Activated naive CD8-positive, alpha-beta T cell treated with anti-CD3 and anti-CD28 coated beads, Interleukin-2, amount 10 ng/mL, durations not matched to agents 7 days and 5 days (primary cell): ENCODE results near the gene CDC45. TPM values are rescaled to one million over a fixed set of nuclear protein-coding genes. Genes with fewer than 3 reads are reported as not detected.
A peak's percentile ranks its signal among the peaks of the same experiment; 100 is the strongest.

ENCODE experiments used
- ATAC-seq: fragments of 150-1000 bp; cut with Tn5 transposase; one replicate; pipeline ENCODE4 v1.10.0; 2021; ENCODE audit warnings: low read depth, moderate library complexity
- POLR2A ChIA-PET: fragments of 350-600 bp; sonication (Branson Sonifier 250); formaldehyde crosslinking; loops from one replicate; lab custom pipeline; 2021; ENCODE audit warnings: antibody characterized with exemption; lab: Charles Lee
- DNase-seq: peaks from one replicate; pipeline ENCODE4 v3.0.0; 2021
- H3K27ac Mint-ChIP-seq: one replicate; pipeline ENCODE4 v1.8.0; 2022; ENCODE audit warnings: mild to moderate bottlenecking, mixed read lengths
- H3K27me3 Mint-ChIP-seq: one replicate; pipeline ENCODE4 v1.8.0; 2022; ENCODE audit warnings: mild to moderate bottlenecking, moderate library complexity, mixed read lengths
- H3K36me3 Mint-ChIP-seq: one replicate; pipeline ENCODE4 v1.8.0; 2021; ENCODE audit warnings: mild to moderate bottlenecking, mixed read lengths
- H3K4me1 Mint-ChIP-seq: one replicate; pipeline ENCODE4 v1.8.0; 2021; ENCODE audit warnings: mixed read lengths
- H3K4me3 Mint-ChIP-seq: one replicate; pipeline ENCODE4 v1.8.0; 2022; ENCODE audit warnings: mild to moderate bottlenecking, moderate library complexity, mixed read lengths
- H3K9me3 Mint-ChIP-seq: one replicate; pipeline ENCODE4 v1.8.0; 2021; ENCODE audit warnings: mixed read lengths
- total RNA-seq, 2 experiments: library from RNA; stranded (reverse); gene quantifications; one replicate each; pipeline ENCODE4 v1.2.3, GENCODE V29; 2021

The CDC45 gene
- total RNA-seq, 2 experiments from 2014 or later, result 54.2 to 56.1 TPM

DNA sequence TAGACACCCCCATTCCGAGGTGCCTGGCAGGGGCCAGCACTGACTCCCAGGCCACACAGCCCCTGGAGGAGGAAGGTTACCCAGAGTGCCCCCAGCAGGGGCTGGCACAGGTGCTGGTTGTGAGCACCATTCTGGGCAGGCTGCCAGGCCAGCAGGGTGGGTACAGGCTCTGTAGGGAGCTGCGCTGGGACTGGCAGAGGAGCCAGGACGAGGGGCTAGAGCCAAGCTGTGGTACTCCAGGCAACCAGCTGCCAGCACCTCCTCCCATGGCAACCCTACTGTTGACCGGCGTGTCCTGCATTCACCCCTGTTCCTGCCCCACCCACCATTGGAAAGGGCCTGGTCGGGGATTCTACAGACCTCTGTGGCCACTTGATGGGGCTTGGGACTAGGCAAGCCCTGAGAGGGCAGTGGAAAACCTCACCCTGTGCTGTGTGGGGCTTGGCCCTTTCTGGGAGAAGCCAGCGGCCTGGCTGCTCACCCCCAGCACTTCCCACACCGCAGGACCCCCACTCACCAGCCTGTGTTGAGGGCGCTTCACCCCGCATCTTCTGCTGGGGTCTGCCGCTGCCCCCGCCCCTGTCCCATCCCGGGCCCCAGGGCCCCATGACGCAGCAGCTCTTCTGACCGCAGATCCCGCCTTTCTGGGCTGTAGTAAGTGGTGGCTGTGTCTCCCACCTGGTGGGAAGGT is 42.6 kb downstream of the CDC45 start:
- Mint-ChIP-seq H3K27me3 (peaks cover 24% of the 10 kb centered on the region), H3K4me1 (peaks cover 2% of the 10 kb centered on the region), H3K36me3 (peaks cover 3% of the 10 kb centered on the region), H3K4me3 (peak overlapping the region; percentile 12), H3K27ac (no peak overlapping the region), H3K9me3 (no peaks in the 10 kb centered on the region)
- DNase-seq, result peak; percentile 33
- no peak for ATAC-seq
- POLR2A ChIA-PET, result no interaction called here

DNA sequence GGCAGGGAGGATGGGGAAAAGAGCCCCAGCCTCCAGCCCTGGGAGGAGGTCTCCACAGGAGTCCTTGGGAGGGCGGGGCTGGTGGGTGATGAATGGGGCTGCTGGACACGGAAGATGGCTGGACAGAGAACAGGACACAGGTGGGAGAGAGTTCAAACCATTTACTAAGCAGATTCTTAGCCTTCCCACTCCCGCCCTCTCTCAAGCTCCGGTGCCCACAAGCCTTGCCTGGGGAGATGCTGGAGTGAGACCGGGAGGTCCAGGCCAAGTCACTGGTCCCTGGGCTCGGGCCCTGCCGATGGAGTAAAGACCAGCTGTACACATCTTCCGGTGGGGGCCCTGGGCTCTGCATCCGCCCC is 43.1 kb downstream of the CDC45 start:
- peak overlapping the region; percentile 40 for H3K4me3 Mint-ChIP-seq
- POLR2A ChIA-PET, result no interaction called here
- no peak overlapping the region for H3K27ac Mint-ChIP-seq

DNA sequence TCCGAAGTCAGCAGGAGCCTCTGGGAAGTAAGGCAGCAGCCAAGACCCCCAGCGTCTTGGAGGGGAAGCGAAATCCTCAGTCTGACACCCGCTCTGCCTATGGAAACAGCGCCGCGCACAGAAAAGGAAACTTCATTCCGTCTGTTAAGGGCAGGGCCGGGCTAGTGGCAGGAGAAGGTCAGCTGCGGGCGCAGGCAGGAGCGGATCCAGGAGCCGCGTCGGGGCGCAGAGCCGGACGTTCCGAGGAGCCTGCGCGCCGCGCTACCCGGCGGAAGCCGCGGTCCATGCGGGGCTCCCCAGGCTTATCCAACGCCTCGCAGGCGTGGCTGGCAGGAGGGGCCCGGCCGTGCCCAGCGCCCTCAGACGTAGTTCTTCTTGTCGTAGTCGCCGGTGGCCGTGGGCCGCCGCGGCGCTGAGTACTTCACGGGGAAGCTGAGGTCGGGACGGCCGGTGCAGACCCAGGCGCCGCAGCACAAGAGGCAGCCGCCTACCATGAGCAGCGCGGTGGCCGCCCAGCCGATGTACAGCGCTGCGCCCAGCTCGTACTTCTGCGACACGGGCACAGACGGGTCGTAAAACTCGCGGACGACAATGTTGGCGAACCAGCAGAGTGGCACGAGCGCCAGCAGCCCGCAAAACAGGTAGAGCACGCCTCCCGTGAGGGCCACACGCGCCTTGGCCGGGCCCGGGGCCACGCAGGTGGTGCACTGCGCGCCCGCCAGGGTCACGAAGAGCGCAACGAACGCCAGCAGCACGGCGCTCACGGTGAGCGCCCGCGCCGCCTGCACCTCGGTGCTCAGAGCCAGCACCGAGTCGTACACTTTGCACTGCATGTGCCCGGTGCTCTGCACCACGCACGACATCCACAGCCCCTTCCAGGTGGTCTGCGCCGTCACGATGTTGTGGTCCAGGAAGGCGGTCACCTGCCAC is 43.8 kb downstream of the CDC45 start:
- Mint-ChIP-seq H3K27me3 (peaks cover 24% of the 10 kb centered on the region), H3K36me3 (peaks cover 2% of the 10 kb centered on the region), H3K9me3 (no peaks in the 10 kb centered on the region), H3K4me1 (peaks cover 2% of the 10 kb centered on the region), H3K4me3 (peak overlapping the region; percentile 48), H3K27ac (no peak overlapping the region)
- POLR2A ChIA-PET, result no interaction called here
- ATAC-seq (peak; percentile 53), DNase-seq (peak; percentile 55)

More for the DNA sequence above, 43.1 kb downstream of the CDC45 start:
- Mint-ChIP-seq H3K27me3 (peaks cover 24% of the 10 kb centered on the region), H3K9me3 (no peaks in the 10 kb centered on the region), H3K4me1 (peaks cover 2% of the 10 kb centered on the region), H3K36me3 (peaks cover 3% of the 10 kb centered on the region)
- ATAC-seq (no peak), DNase-seq (no peak)

DNA sequence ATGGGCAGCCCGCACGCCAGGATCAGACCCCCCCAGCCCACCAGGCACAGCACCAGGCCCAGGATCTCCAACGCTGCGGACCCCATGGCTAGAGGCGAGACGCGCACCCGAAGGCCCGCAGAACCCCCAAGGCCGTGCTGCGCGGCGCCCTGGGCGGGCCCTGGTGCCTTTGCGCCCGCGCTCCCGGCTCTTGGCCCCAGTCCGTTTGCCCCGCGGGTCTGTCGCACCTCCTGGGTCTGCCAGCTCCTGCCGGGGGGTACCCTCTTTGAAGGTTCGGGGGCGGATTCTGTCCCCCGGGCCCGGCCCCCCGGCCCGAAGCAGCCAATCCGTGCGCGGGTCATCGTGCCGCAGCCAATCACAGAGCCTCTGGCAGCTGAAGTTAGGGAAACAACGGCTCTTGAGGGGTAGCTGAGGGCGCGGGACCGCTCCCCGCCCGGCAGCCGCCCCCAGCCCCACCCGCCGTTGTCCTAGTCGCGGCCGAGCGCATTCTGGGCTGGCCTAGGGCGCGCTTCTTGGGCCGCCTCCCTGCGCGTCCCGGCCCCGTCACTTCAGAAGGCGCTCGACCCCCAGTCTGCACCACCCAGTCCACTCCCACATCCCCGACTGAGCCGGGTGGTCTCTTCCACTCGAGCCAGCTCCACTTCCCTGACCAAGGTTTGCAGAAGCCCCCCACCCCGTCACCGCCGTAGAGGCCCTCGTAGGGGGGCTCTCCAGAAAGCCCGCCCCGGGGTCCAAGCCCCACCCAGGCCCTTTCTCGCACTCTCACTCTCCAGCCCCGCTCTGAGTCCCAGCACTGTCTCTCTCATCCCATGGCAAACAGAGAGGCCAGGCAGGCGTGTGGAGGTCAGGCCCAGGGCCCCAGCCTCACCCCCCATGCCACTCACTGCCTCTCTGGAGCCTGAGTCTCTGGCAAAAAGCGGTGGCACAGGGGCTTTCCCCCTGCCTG is 44.7 kb downstream of the CDC45 start, which contains the start of gene CLDN5:
Gene CLDN5, minus strand, starts transcription at position 241 of the 946 bp plus-strand sequence. Its CDS starts 155 bp downstream, at position 86.
- Mint-ChIP-seq H3K27ac (no peak within 1 kb of the TSS), H3K36me3 (peaks cover 1% of the 10 kb centered on the region), H3K4me3 (peak within 1 kb of the TSS; percentile 70), H3K4me1 (peaks cover 2% of the 10 kb centered on the region), H3K9me3 (no peaks in the 10 kb centered on the region), H3K27me3 (peaks cover 24% of the 10 kb centered on the region)
- DNase-seq (peak; percentile 47), ATAC-seq (peak; percentile 15)
- POLR2A ChIA-PET, result no interaction called here

DNA sequence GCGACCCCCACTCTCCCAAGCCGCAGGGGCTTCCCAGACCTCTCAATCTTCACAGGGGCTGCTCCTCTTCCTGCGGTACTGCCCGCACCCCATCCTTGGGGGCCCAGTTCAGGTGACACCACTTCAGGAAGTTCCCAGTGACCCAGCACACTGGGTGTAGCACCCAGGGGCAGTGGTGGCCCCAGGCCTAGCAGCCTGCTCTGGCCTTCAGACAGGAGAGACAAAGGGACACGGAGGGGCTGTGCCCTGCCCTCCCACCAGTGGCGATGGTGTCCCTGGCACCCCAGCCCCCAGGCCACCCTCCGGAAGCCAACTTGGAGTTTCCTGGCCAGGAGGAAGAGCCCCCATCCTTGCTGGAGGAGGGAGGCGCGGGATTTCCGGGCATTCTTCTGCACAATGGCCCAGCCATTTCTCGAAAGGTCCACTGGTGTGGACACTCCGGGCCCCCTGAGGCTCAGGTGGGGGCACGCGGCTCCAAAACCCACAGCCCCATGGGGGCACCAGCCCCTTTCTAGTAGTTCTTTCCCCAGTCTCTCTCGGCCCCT is 45.5 kb downstream of the CDC45 start:
- peaks cover 25% of the 10 kb centered on the region for H3K27me3 Mint-ChIP-seq

DNA sequence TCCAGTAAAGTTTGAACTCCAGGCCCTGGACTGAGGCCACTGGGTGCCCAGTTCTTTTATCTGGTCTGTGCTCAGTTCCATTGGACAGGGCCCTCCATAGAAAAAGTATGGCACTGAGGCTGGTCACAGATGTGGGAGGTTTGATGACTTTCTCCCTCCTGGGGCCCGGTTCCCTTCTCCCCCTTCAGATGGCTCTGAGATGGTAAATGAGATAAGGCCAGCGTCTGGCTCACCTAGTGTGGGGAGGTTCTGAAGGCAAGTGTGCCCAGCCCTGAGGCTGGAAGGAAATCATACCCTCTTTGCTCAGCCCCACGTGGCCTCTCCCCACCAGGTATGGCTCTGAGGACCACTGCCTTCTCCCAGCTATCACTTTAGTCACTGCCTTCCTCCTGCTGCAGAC is 45.9 kb downstream of the CDC45 start:
- ATAC-seq (no peak), DNase-seq (peak; percentile 24)
- POLR2A ChIA-PET, result no interaction called here
- no peaks in the 10 kb centered on the region for H3K9me3 Mint-ChIP-seq
- H3K36me3 Mint-ChIP-seq, result peaks cover 1% of the 10 kb centered on the region
- H3K27me3 Mint-ChIP-seq, result peaks cover 28% of the 10 kb centered on the region
- peaks cover 2% of the 10 kb centered on the region for H3K4me1 Mint-ChIP-seq
- H3K27ac Mint-ChIP-seq, result no peak overlapping the region
- no peak overlapping the region for H3K4me3 Mint-ChIP-seq

More for the DNA sequence above, 45.5 kb downstream of the CDC45 start:
- Mint-ChIP-seq H3K4me1 (peaks cover 2% of the 10 kb centered on the region), H3K4me3 (peak overlapping the region; percentile 70), H3K27ac (no peak overlapping the region), H3K9me3 (no peaks in the 10 kb centered on the region), H3K36me3 (peaks cover 1% of the 10 kb centered on the region)
- ATAC-seq, result no peak
- POLR2A ChIA-PET, result no interaction called here
- DNase-seq, result peak; percentile 31

- no peak for DNase-seq
- H3K4me3 Mint-ChIP-seq, result no peak overlapping the region
- H3K27me3 Mint-ChIP-seq, result peaks cover 28% of the 10 kb centered on the region
- no peak overlapping the region for H3K27ac Mint-ChIP-seq
- POLR2A ChIA-PET, result no interaction called here
- ATAC-seq, result no peak
- peaks cover 2% of the 10 kb centered on the region for H3K4me1 Mint-ChIP-seq
- no peaks in the 10 kb centered on the region for H3K9me3 Mint-ChIP-seq
- H3K36me3 Mint-ChIP-seq, result peaks cover 1% of the 10 kb centered on the region
Measured at GRCh38 chr22:19526076-19526701, 46.5 kb downstream of the CDC45 start.

DNA sequence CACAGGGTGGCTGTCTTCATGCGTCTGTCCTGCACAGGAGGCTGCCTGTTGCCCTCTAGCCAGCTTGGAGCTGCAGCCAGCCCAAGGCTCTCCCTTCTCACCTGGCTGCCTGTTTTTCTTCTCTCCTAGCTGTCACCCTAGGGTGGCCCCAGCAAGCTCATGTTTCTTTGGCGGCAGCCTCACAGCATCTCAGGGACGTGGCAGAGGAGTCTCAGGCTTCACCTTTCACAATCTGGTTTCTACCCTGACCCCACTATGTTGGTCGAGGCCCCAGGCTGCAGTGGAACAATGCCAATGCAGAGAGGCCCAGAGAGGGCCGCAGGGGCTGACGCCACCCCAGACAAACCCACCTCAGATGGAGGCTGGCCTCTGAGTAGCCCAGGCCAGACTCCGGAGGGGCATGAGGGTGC is 47.0 kb downstream of the CDC45 start:
- POLR2A ChIA-PET, result no interaction called here
- no peak for ATAC-seq
- H3K9me3 Mint-ChIP-seq, result no peaks in the 10 kb centered on the region
- peaks cover 2% of the 10 kb centered on the region for H3K4me1 Mint-ChIP-seq
- peaks cover 1% of the 10 kb centered on the region for H3K36me3 Mint-ChIP-seq
- DNase-seq, result no peak
- H3K4me3 Mint-ChIP-seq, result no peak overlapping the region
- H3K27me3 Mint-ChIP-seq, result peaks cover 30% of the 10 kb centered on the region
- H3K27ac Mint-ChIP-seq, result no peak overlapping the region

DNA sequence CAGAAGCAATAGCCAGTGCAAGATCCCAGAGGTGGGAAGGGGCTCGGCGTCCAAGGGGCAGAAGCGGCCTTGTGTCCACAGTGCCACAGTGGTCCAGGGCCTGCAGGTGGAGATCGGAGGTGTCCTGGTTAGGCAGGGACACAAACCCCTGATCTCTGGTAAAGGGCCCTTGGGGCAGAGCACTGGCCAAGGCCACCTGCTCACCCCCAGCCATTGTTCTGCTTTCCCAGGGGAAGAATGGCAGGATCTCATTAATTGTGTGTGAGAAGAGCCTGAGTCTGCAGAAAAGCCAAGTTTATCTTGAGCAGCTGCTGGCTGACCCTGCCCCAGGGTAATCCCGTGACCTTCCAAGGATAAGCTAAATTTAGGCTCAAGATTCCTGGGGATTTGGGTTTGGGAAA is 47.6 kb downstream of the CDC45 start:
- DNase-seq, result no peak

DNA sequence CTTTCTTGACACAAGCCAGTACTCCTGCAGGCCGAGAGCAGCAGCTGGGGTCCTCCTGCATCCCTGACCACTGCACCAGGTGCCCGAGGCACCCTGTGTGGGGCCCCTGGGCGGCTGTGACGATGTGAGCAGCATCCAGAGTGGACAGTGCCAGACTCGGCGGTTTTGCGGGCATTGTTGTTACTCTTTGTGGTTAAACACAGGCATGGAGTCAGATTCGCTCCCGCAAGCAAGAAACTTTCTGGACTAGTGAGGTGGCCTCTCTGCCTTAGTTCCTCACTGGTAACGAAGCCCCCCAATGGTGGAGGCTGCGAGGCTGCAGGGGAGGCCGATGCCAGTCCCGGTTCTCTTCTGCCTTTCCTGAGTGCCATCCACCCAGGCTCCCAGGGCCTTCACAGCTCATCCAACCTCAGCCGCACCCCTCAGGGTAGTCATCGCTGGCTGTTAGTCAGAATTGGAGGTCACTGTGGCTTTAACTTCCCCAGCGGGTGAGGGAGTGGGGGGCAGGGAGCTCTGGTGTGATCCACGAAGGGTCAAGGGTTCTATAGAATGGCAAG is 48.2 kb downstream of the CDC45 start:
- Mint-ChIP-seq H3K4me1 (no peaks in the 10 kb centered on the region), H3K9me3 (no peaks in the 10 kb centered on the region), H3K4me3 (no peak overlapping the region), H3K27me3 (peaks cover 29% of the 10 kb centered on the region), H3K27ac (no peak overlapping the region), H3K36me3 (peaks cover 1% of the 10 kb centered on the region)
- DNase-seq, result no peak
- no peak for ATAC-seq
- POLR2A ChIA-PET, result no interaction called here

More for the DNA sequence above, 47.6 kb downstream of the CDC45 start:
- Mint-ChIP-seq H3K4me3 (no peak overlapping the region), H3K27me3 (peaks cover 31% of the 10 kb centered on the region), H3K4me1 (peaks cover 2% of the 10 kb centered on the region), H3K9me3 (no peaks in the 10 kb centered on the region), H3K27ac (no peak overlapping the region), H3K36me3 (peaks cover 1% of the 10 kb centered on the region)
- ATAC-seq, result no peak
- POLR2A ChIA-PET, result no interaction called here

GRCh38 chr22:19529811-19530210 is 50.1 kb downstream of the CDC45 start:
- POLR2A ChIA-PET, result no interaction called here
- no peaks in the 10 kb centered on the region for H3K4me1 Mint-ChIP-seq
- no peaks in the 10 kb centered on the region for H3K9me3 Mint-ChIP-seq
- H3K27me3 Mint-ChIP-seq, result peaks cover 21% of the 10 kb centered on the region
- ATAC-seq, result no peak
- no peak for DNase-seq
- H3K36me3 Mint-ChIP-seq, result peaks cover under 1% of the 10 kb centered on the region
- no peak overlapping the region for H3K4me3 Mint-ChIP-seq
- H3K27ac Mint-ChIP-seq, result no peak overlapping the region

GRCh38 chr22:19530751-19531150 is 51.0 kb downstream of the CDC45 start:
- Mint-ChIP-seq H3K27ac (no peak overlapping the region), H3K4me1 (peaks cover 2% of the 10 kb centered on the region), H3K36me3 (no peaks in the 10 kb centered on the region), H3K9me3 (no peaks in the 10 kb centered on the region), H3K4me3 (no peak overlapping the region), H3K27me3 (peaks cover 17% of the 10 kb centered on the region)
- DNase-seq, result no peak
- POLR2A ChIA-PET, result no interaction called here
- no peak for ATAC-seq
